ENCODE data around the gene ATP1B1.

ATP1B1 gene

DNA sequence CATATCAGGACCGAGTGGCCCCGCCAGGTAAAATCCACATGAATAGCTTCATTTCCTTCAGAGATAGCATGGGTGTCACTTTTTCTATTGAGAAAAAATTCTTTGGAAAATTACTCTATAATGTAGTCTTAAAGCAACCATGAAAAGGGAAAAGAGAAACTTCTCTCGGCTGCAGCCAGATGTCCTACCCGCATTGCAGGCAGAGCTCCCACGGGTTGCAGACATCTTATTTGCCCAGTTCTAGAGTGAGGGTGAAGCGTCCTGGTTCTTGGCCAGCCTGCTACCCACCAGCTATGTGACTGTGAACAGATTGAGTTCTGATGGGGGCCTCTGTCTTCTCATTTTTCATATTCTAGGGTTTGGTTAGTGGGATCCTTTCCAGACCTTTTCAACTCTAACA, 5.0 kb downstream of the ATP1B1 start:
- H2AFZ ChIP-seq (ENCODE audit: low read depth) = no peak overlapping the region
- no peaks in the 10 kb centered on the region for H3K36me3 ChIP-seq (ENCODE audit: insufficient read depth)
- peaks cover 18% of the 10 kb centered on the region for H3K4me1 ChIP-seq (ENCODE audit: low read depth, poor library complexity, severe bottlenecking)
- no peaks in the 10 kb centered on the region for H3K79me2 ChIP-seq (ENCODE audit: insufficient read depth, low read depth)
- TF ChIP-seq, protein P1, sequence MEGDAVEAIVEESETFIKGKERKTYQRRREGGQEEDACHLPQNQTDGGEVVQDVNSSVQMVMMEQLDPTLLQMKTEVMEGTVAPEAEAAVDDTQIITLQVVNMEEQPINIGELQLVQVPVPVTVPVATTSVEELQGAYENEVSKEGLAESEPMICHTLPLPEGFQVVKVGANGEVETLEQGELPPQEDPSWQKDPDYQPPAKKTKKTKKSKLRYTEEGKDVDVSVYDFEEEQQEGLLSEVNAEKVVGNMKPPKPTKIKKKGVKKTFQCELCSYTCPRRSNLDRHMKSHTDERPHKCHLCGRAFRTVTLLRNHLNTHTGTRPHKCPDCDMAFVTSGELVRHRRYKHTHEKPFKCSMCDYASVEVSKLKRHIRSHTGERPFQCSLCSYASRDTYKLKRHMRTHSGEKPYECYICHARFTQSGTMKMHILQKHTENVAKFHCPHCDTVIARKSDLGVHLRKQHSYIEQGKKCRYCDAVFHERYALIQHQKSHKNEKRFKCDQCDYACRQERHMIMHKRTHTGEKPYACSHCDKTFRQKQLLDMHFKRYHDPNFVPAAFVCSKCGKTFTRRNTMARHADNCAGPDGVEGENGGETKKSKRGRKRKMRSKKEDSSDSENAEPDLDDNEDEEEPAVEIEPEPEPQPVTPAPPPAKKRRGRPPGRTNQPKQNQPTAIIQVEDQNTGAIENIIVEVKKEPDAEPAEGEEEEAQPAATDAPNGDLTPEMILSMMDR (conservative IDR thresholded peaks at IDR 0.05; ENCODE audit: low read depth, low read length) = no peak
- H4K20me1 ChIP-seq (ENCODE audit: insufficient read depth) = no peaks in the 10 kb centered on the region
- no peak overlapping the region for H3K4me2 ChIP-seq
- H3K27me3 ChIP-seq (ENCODE audit: insufficient read depth, low read depth) = no peaks in the 10 kb centered on the region
- H3K27ac ChIP-seq = no peak overlapping the region
- no peak overlapping the region for H3K9ac ChIP-seq
- H3K4me3 ChIP-seq (IDR thresholded peaks at IDR 0.05; ENCODE audit: insufficient read depth, low read depth, low read length) = no peak overlapping the region

- Histone ChIP-seq H3K4me1 (ENCODE audit: low read depth, poor library complexity, severe bottlenecking) (peaks cover 22% of the 10 kb centered on the region), H3K79me2 (ENCODE audit: insufficient read depth, low read depth) (no peaks in the 10 kb centered on the region), H3K27me3 (ENCODE audit: insufficient read depth, low read depth) (no peaks in the 10 kb centered on the region), H4K20me1 (ENCODE audit: insufficient read depth) (no peaks in the 10 kb centered on the region), H3K36me3 (ENCODE audit: insufficient read depth) (no peaks in the 10 kb centered on the region), H3K9ac (no peak overlapping the region), H2AFZ (ENCODE audit: low read depth) (no peak overlapping the region), H3K4me2 (no peak overlapping the region), H3K27ac (no peak overlapping the region), H3K4me3 (IDR thresholded peaks at IDR 0.05; ENCODE audit: insufficient read depth, low read depth, low read length) (no peak overlapping the region)
- TF ChIP-seq, protein P1 (conservative IDR thresholded peaks at IDR 0.05; ENCODE audit: low read depth, low read length) = no peak
Observed at GRCh38 chr1:169112241-169112640, 5.8 kb downstream of the ATP1B1 start.

GRCh38 chr1:169113613-169114119, 7.2 kb downstream of the ATP1B1 start:
- no peak overlapping the region for H2AFZ ChIP-seq (ENCODE audit: low read depth)
- no peak overlapping the region for H3K27ac ChIP-seq
- H3K79me2 ChIP-seq (ENCODE audit: insufficient read depth, low read depth) = no peaks in the 10 kb centered on the region
- no peak overlapping the region for H3K4me3 ChIP-seq (IDR thresholded peaks at IDR 0.05; ENCODE audit: insufficient read depth, low read depth, low read length)
- H3K27me3 ChIP-seq (ENCODE audit: insufficient read depth, low read depth) = no peaks in the 10 kb centered on the region
- no peak overlapping the region for H3K9ac ChIP-seq
- H3K36me3 ChIP-seq (ENCODE audit: insufficient read depth) = no peaks in the 10 kb centered on the region
- H3K4me1 ChIP-seq (ENCODE audit: low read depth, poor library complexity, severe bottlenecking) = peaks cover 19% of the 10 kb centered on the region
- no peaks in the 10 kb centered on the region for H4K20me1 ChIP-seq (ENCODE audit: insufficient read depth)
- H3K4me2 ChIP-seq = no peak overlapping the region
- TF ChIP-seq, protein P1 (conservative IDR thresholded peaks at IDR 0.05; ENCODE audit: low read depth, low read length) = no peak

- peaks cover 19% of the 10 kb centered on the region for H3K4me1 ChIP-seq (ENCODE audit: low read depth, poor library complexity, severe bottlenecking)
Observed at GRCh38 chr1:169115891-169116585, 9.5 kb downstream of the ATP1B1 start.

More at GRCh38 chr1:169115891-169116585, 9.5 kb downstream of the ATP1B1 start:
- peak overlapping the region; percentile 6 for H3K4me2 ChIP-seq
- H3K27me3 ChIP-seq (ENCODE audit: insufficient read depth, low read depth) = no peaks in the 10 kb centered on the region
- no peak overlapping the region for H3K9ac ChIP-seq
- peak overlapping the region; percentile 20; the same call in 1 of the 2 replicates for H2AFZ ChIP-seq (ENCODE audit: low read depth)
- H3K79me2 ChIP-seq (ENCODE audit: insufficient read depth, low read depth) = no peaks in the 10 kb centered on the region
- H3K4me3 ChIP-seq (IDR thresholded peaks at IDR 0.05; ENCODE audit: insufficient read depth, low read depth, low read length) = no peak overlapping the region
- H3K27ac ChIP-seq = no peak overlapping the region; the same call in 1 of the 2 replicates
- no peaks in the 10 kb centered on the region for H3K36me3 ChIP-seq (ENCODE audit: insufficient read depth)
- TF ChIP-seq, protein P1 (conservative IDR thresholded peaks at IDR 0.05; ENCODE audit: low read depth, low read length) = no peak
- no peaks in the 10 kb centered on the region for H4K20me1 ChIP-seq (ENCODE audit: insufficient read depth)
